Measurements from ENCODE around the gene FHAD1. TPM values are rescaled to one million over a fixed set of nuclear protein-coding genes. Genes with fewer than 3 reads are reported as not detected.

Gene FHAD1
- total RNA-seq, 1 donor: 0.63 TPM

GRCh38 chr1:15412843-15413242, 165.8 kb downstream of the FHAD1 start:
- no peak overlapping the region for H3K4me3 ChIP-seq (ENCODE audit: low read depth, low read length)
- DNase-seq (ENCODE audit: low read depth): no peak
- TF ChIP-seq, protein P1, sequence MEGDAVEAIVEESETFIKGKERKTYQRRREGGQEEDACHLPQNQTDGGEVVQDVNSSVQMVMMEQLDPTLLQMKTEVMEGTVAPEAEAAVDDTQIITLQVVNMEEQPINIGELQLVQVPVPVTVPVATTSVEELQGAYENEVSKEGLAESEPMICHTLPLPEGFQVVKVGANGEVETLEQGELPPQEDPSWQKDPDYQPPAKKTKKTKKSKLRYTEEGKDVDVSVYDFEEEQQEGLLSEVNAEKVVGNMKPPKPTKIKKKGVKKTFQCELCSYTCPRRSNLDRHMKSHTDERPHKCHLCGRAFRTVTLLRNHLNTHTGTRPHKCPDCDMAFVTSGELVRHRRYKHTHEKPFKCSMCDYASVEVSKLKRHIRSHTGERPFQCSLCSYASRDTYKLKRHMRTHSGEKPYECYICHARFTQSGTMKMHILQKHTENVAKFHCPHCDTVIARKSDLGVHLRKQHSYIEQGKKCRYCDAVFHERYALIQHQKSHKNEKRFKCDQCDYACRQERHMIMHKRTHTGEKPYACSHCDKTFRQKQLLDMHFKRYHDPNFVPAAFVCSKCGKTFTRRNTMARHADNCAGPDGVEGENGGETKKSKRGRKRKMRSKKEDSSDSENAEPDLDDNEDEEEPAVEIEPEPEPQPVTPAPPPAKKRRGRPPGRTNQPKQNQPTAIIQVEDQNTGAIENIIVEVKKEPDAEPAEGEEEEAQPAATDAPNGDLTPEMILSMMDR (IDR thresholded peaks at IDR 0.05; ENCODE audit: insufficient read depth, low read length): no peak

DNA sequence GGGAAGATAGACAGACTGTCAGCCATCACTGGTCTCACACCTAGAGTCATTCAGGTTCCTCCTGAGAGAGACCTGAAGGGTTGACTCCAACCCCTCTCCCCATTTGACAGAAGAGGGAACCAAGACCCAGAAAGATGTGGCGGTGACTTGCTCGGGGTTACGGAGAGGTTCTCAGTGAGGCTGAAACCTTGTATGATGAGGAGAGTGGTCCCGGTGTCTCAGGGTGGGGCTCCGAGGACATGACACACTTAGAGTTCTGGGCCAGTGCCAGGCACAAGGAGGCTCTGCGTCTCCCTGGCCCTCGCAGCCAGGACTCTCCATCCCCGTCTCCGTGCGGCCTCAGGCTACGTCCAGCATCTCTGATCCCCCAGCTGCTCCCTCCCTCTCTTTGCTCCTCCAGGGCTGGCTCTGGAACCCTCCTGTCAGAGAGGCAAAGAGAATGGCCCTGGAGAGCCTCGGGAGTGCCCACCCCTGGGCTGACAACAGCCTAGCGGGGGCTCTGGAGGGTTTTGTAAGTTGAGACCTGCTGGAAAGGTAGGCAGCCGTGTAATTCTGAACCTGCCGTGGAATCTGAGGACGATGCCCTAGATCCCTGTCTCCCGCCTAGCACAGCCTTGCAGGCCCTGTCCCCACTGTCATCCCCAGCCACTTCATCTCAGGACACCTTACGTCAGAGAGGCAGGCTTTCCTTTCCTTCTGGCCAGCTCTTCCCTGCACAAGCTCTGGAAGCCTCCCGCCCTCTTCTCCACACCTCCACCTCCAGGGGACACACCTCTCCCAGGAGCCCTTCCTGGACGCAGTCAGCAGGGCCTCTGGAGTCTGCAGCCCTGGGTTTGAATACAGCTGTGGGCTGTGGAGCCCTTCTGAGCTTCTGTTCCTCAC, 166.8 kb downstream of the FHAD1 start:
- TF ChIP-seq, protein P1 (IDR thresholded peaks at IDR 0.05; ENCODE audit: insufficient read depth, low read length): no peak
- no peak overlapping the region for H3K4me3 ChIP-seq (ENCODE audit: low read depth, low read length)
- DNase-seq (ENCODE audit: low read depth): no peak

DNA sequence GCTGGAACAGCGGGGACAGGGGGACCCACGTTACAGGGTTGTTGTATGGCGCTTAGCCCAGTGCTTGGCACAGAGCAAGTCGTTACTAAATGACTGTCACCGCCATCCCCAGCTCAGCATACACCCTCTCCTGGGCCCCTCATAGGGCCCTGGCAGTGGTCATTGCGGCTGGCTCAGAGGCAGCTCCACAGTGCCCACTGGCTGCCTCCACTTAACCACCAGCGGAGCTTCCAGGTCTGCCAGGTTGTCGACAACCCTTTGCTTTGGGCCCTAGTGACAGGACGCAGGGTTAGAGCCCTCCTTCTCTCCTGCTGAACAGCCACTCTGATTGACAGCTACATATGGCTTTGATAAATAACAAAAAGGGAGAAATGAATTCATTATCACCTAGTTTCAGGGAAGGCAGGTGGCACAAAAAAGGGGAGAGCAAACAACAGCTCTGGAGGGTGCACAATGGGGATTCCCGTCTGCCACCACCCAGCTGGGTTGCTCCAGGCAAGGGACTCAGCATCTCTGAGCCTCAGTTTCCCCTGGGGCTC, 167.5 kb downstream of the FHAD1 start:
- TF ChIP-seq, protein P1 (IDR thresholded peaks at IDR 0.05; ENCODE audit: insufficient read depth, low read length): no peak
- H3K4me3 ChIP-seq (ENCODE audit: low read depth, low read length): no peak overlapping the region
- no peak for DNase-seq (ENCODE audit: low read depth)

DNA sequence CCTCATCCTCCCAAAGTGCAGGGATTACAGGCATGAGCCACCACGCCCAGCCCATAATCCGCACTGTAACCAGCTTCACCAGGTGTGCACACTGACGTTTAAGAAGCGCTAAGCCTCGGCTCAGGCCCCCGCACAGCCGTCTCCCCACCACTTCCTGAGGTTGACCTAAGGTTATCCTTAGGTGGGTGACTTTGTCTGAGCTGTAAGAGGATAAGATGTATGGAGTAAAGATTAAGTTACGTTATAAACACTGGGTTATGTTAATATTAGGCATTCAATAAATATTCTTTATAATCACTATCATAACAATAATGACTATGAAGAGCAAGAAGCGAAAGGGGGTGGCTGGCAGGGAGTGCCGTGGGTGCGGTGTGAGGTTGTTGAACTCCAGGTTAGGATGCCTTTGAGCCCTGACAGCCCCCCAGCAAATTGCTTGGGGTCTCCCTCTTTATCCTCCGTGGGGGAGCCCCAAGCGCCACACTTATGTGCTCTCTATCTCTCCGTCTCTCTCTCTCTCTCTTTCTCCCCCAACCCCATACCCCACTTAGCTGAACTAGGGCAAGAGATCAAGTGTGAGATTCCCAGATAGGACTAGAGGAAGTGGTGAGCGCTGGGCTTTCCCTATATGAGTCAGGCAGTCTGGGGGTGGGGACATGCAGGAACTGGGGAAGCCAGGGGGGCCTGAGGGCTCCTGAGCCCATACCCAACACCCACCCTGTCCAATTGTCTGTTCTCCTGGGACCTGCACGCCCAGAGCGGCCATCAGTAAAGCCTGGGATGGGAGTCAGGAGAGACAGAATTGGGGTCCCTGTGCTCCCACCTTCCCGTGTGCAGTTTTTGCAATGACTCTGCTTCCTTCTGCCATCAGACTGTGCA, 170.3 kb downstream of the FHAD1 start:
- no peak for DNase-seq (ENCODE audit: low read depth)
- TF ChIP-seq, protein P1 (IDR thresholded peaks at IDR 0.05; ENCODE audit: insufficient read depth, low read length): no peak
- H3K4me3 ChIP-seq (ENCODE audit: low read depth, low read length): no peak overlapping the region

GRCh38 chr1:15418806-15419515, 171.9 kb downstream of the FHAD1 start:
- no peak for DNase-seq (ENCODE audit: low read depth)
- no peak overlapping the region for H3K4me3 ChIP-seq (ENCODE audit: low read depth, low read length)
- TF ChIP-seq, protein P1 (IDR thresholded peaks at IDR 0.05; ENCODE audit: insufficient read depth, low read length): no peak

GRCh38 chr1:15420853-15421465, 173.9 kb downstream of the FHAD1 start:
- DNase-seq (ENCODE audit: low read depth): no peak
- TF ChIP-seq, protein P1 (IDR thresholded peaks at IDR 0.05; ENCODE audit: insufficient read depth, low read length): no peak
- no peak overlapping the region for H3K4me3 ChIP-seq (ENCODE audit: low read depth, low read length)
